Mononuclear cell (primary cell): Measurements from ENCODE around the gene GNA15. TPM values are rescaled to one million over a fixed set of nuclear protein-coding genes. Genes with fewer than 3 reads are reported as not detected.
"Not testable (repeated sequence)": the region's sequence is repeated elsewhere in the genome, so short reads cannot be mapped to it uniquely, and the experiment has no call there.

Experiments used
- H3K27me3 ChIP-seq: 2 replicates; pipeline ENCODE4 v1.6.0; 2011; ENCODE audit warnings: low read length, control low read depth; ENCODE audit not compliant: insufficient read depth
- H3K4me1 ChIP-seq: 2 replicates; pipeline ENCODE4 v1.5.1; 2011; ENCODE audit warnings: mild to moderate bottlenecking, low read length, control low read depth; ENCODE audit not compliant: insufficient read depth
- H3K4me3 ChIP-seq: 2 replicates; pipeline ENCODE4 v1.5.1; 2011; ENCODE audit warnings: mild to moderate bottlenecking, low read length, moderate library complexity
- H3K9me3 ChIP-seq: 2 replicates; pipeline ENCODE4 v1.5.1; 2011; ENCODE audit warnings: low read depth, mild to moderate bottlenecking, control low read depth, low read length
- total RNA-seq: library from RNA; depleted of rRNA; stranded (reverse); fragments of >200 nt; gene quantifications from one replicate; pipeline ENCODE4 v1.2.3, GENCODE V29; 2012

The GNA15 gene
- total RNA-seq, 1 donor, result 48.3 TPM

- Histone ChIP-seq H3K4me3 (no peak overlapping the region), H3K9me3 (no peaks in the 10 kb centered on the region), H3K4me1 (peaks cover 78% of the 10 kb centered on the region), H3K27me3 (no peaks in the 10 kb centered on the region)
Measured at GRCh38 chr19:3183721-3184641, 48.1 kb downstream of the GNA15 start.

- Histone ChIP-seq H3K4me3 (peak overlapping the region; percentile 72), H3K9me3 (no peaks in the 10 kb centered on the region), H3K4me1 (peaks cover 87% of the 10 kb centered on the region), H3K27me3 (no peaks in the 10 kb centered on the region)
Measured at GRCh38 chr19:3184847-3185460, 49.1 kb downstream of the GNA15 start.

DNA sequence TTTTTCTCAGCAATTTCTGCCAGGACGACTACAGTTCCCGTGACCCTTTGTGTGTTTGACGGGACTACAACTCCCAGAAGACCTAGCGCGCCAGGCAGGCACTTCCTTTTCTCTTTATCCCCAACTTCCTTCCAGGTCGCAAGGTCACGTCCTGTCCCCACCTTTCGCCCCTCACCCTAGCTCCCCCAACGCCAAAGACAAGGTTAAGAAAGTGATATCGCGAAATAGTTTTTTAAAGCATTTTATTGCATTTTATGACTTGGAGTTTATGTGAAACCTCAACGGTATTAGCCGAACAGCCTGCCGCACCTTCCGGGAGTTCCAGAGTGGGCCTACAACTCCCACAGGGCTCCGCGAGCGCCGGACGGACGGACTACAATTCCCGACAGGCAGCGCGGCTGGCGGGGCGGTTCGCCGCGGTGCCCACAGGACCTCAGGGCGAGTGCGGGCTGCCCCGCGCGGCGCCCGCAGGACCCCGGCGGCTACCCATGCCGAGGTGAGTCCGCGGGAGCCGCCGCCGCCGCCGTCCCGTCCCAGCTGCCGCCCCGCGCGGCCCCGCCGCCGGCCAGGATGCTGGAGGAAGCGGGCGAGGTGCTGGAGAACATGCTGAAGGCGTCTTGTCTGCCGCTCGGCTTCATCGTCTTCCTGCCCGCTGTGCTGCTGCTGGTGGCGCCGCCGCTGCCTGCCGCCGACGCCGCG is 49.8 kb downstream of the GNA15 start, which contains the start of gene NCLN:
Gene NCLN (plus strand): TSS at position 470 of the 699 bp plus-strand sequence. CDS start 101 bp downstream, at position 571.
- Histone ChIP-seq H3K9me3 (no peaks in the 10 kb centered on the region), H3K4me3 (peak within 1 kb of the TSS; percentile 72), H3K4me1 (peaks cover 88% of the 10 kb centered on the region), H3K27me3 (no peaks in the 10 kb centered on the region)

GRCh38 chr19:3186160-3186688 is 50.4 kb downstream of the GNA15 start:
- Histone ChIP-seq H3K4me1 (peaks cover 81% of the 10 kb centered on the region), H3K9me3 (no peaks in the 10 kb centered on the region), H3K4me3 (peak overlapping the region; percentile 72), H3K27me3 (no peaks in the 10 kb centered on the region)

DNA sequence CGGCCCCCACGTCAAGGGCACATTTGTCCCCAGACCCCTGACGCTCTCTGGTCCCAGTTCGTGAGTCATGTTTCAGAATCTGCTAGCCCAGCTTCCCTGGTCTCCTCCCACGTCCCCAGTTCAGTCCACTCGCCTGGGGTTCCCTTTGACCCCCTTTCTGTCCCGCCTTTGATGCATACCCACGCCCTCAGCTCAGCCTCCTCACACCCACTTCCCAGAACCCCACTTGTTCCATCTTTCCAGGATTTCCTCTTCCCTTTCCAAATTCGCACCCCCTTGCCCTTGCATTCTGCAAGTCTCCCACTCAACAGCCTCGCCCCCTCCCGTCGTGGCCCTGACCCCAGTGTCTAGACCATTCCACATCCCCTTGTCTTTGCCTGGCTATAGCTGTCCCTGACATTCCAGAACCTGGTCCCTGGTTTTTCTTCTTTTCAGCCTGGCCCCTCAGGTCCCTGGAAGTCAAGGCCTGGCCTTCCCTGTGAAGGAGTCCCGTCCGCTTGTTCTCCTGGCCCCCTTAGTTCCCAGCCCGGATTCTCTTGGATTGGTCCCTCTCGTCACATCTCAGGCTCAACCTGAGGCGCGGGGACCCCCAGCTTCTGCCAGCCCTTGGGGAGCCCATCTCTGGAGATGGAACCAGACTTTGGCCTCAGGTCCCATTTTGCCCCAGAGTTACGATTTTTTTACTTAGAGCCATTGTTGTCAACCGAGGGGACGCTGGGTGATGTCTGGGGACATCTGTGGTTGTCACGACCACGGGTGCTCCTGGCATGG is 51.2 kb downstream of the GNA15 start:
- H3K4me3 ChIP-seq, result peak overlapping the region; percentile 72
- no peaks in the 10 kb centered on the region for H3K27me3 ChIP-seq
- peaks cover 73% of the 10 kb centered on the region for H3K4me1 ChIP-seq
- H3K9me3 ChIP-seq, result no peaks in the 10 kb centered on the region

- Histone ChIP-seq H3K4me1 (peaks cover 65% of the 10 kb centered on the region), H3K4me3 (no peak overlapping the region), H3K27me3 (no peaks in the 10 kb centered on the region), H3K9me3 (no peaks in the 10 kb centered on the region)
Measured at GRCh38 chr19:3187662-3188511, 52.1 kb downstream of the GNA15 start.

DNA sequence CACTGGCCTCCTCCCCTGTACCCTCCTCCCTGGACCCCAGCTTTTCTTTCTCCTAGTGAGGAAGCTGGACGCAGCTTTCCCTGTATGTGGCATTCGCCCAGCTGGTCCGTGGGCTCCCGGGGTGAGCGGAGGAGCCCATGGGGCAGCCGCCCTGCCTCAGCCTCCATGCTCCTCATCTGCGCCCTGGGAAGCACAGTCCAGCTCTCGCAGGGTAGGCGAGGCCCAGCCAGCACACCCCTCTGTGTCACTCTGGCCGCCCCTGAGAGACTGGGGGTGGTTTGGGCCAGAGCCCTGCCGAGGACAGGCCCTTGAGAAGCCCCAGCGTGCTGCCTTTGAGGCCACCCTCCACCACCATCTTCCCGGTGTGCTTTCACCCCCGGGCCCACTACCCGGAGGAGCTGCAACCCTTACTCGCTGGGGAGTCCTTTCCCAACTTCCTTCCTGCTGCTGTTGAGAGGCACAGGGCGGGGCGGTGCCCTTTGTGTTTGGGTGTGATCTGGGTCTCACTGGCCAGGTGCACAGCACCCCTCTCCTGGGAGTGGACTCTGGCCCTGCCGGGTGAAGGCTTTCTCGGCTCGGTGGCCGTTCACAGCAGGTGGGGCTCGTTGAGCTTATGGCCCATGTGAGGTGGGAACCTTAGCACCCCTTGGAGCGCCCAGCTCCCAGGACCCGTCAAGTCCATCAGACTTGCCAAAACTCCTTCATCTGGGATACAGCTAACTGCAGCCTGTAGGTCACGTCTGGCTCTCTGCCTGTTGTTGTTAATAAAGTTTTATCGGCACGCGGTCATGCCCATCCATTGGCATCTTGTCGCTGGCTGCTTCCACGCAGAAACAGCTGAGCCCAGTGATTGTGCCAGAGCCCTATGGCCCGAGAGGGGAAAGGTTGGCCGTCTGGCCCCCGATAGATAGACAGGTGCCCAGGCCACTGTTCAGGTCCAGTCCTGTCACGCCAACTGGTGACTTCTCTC is 53.1 kb downstream of the GNA15 start:
- Histone ChIP-seq H3K4me1 (peaks cover 55% of the 10 kb centered on the region), H3K4me3 (peak overlapping the region; percentile 11)

DNA sequence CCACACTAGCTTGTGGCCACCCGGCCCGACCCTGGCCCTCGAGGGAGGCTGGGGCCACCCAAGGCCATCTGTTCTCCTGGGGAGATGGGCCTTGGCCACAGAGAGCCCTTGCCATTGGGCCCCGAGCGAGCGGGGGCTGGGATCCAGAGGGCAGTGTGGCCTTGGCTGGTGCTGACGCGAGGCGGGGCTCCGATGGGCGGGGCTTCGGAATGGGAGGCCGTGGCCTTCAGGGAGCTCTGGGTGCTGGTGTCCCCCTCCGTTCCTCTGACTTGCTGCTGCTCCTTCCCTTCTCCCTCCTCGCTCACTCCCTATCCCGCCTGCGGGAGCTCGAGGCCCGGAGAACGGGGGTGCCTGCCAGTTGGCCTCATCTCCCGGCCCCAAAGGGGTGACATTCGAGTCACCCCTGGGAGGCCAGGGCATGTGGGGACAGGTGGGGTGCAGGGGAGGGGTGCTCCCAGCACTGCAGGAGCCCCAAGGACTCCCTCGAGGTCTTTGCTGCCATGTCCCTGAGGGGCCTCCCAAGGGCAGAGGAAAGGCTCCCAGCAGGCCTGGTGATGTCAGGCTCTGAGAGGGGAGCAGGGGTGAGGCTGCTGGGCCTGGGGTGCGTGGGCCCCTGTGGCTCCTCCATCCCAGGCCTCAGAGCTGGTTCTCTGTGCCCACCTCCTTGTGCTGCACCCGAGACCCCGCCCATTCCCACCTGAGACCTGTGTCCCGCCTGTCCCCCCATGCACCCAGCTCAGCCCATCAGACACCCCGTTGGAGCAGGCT is 54.1 kb downstream of the GNA15 start:
- Histone ChIP-seq H3K4me1 (peaks cover 45% of the 10 kb centered on the region), H3K27me3 (no peaks in the 10 kb centered on the region), H3K4me3 (no peak overlapping the region), H3K9me3 (no peaks in the 10 kb centered on the region)

More for the DNA sequence above, 53.1 kb downstream of the GNA15 start:
- Histone ChIP-seq H3K27me3 (no peaks in the 10 kb centered on the region), H3K9me3 (no peaks in the 10 kb centered on the region)

DNA sequence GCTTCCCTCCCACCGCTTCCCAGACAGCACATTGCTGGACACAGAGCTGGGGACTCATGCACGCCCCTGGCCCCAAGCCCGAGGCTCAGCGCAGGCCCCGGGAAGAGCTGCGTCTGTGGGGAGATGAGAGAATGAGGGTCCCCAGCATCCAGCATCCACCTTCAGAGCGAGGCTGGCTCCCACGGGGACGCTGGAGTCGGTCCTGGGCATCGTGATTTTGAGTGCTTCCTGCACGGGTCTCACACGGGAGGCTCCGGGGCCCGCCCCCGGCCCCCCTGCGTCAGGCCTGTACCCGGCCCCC is 54.6 kb downstream of the GNA15 start:
- no peaks in the 10 kb centered on the region for H3K9me3 ChIP-seq
- no peaks in the 10 kb centered on the region for H3K27me3 ChIP-seq
- no peak overlapping the region for H3K4me3 ChIP-seq
- H3K4me1 ChIP-seq, result peaks cover 40% of the 10 kb centered on the region

DNA sequence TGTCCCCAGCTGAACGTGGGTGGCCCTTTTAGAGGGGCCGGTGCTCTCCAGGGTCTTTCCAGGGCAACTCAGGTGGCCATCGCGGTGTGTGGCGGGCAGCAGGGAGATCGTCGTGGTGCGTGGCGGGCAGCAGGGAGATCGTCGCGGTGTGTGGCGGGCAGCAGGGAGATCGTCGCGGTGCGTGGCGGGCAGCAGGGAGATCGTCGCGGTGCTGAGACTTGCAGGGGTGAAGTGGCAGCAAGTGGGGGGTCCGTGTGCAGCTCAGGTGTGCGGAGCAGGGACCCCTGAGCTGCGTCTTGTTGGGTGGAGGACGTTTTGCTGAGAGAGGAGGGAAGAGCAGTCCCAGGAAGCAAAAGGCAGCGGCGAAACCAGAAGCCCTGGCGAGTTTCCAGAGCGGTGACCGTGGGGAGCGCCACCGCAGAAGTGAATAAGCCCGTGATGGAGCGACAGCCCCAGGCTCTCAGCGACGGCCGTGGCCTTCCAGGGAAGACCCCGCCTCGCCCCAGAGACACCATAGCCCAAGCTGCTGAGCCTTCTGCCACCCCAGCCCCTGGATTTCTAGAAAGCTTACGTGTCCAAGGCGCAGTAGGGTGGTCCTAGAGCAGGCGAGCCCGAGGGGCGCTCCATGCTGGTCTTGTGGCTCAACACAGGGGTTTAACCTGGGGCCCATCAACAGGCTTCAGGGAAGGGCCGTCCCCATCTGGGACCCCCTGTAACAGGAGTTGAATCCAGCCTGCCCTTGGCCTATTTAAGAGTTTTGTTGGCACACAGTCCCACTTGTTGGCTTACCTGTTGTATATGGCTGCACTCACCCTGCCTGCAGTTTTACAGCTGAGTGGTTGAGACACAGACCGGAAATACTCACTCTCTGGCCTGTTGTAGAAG is 55.3 kb downstream of the GNA15 start:
- H3K4me1 ChIP-seq, result peaks cover 39% of the 10 kb centered on the region
- no peaks in the 10 kb centered on the region for H3K27me3 ChIP-seq
- no peak overlapping the region for H3K4me3 ChIP-seq
- H3K9me3 ChIP-seq, result no peaks in the 10 kb centered on the region

DNA sequence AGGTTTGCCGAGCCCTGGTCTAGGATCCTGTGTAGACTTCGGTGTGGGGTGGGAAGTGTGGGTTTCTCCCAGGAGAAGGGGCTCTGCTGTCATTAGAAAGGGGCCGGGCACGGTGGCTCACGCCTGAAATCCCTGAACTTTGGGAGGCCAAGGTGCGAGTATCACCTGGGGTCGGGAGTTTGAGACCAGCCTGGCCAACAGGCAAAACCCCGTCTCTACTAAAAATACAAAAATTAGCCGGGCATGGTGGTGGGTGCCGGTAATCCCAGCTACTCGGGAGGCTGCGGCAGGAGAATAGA is 55.9 kb downstream of the GNA15 start:
- H3K27me3 ChIP-seq, H3K9me3 ChIP-seq, H3K4me3 ChIP-seq: not testable (repeated sequence)
- peaks cover 33% of the 10 kb centered on the region for H3K4me1 ChIP-seq

GRCh38 chr19:3192228-3192635 is 56.4 kb downstream of the GNA15 start:
- Histone ChIP-seq H3K9me3 (no peaks in the 10 kb centered on the region), H3K4me1 (peaks cover 29% of the 10 kb centered on the region), H3K27me3 (no peaks in the 10 kb centered on the region), H3K4me3 (no peak overlapping the region)
